HG03196 (cell line): ENCODE measurements around the gene PNKP.

Source experiments
- ATAC-seq: cut with Tn5 transposase; IDR thresholded peaks from one replicate; pipeline ENCODE4 v1.9.1; 2021; ENCODE audit not compliant: unreplicated experiment

PNKP gene

GRCh38 chr19:49860336-49861102 is 6.9 kb downstream of the PNKP start:
- ATAC-seq = no peak

GRCh38 chr19:49859682-49860335 is 7.6 kb downstream of the PNKP start:
- no peak for ATAC-seq

DNA sequence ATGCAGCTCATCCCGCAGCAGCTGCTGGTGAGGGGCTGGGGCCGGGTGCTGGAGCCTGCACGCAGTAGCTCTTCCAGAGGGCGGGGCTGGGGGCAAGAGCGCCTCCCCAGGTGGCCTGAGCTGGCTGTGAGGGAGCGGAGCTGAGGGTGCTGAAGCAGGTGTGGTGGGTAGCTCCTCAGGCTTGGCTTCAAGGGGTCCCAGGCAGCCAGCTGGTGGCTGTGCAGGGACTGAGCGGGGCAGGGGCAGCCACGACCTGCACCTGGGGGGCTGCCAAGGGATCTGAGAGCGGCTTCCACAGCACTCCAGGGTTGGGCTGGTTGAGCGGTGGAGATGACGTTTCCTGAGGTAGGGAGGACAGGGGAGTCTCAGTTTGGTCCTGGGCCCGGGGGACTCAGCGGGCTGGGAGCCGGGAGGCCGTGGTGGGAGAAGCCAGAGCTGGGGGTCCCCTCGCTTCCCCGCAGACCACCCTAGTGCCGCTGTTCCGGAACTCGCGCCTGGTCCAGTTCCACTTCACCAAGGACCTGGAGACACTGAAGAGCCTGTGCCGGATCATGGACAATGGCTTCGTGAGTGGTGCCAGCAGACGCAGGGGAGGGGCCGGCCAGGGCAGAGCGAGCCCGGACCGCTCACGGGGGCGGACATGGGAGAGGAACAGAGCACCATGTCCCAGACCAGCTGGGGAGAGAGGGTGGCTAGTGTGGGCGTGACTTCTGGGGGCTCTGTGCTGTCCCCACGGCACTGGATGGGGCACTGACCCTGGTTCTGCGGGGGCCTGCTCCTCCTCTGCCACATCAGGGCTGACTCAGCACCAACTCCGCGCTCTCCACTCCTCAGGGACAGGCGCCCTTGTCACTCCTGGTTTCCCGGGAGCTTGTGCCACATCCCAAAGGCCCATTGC is 9.0 kb downstream of the PNKP start:
- ATAC-seq = no peak

DNA sequence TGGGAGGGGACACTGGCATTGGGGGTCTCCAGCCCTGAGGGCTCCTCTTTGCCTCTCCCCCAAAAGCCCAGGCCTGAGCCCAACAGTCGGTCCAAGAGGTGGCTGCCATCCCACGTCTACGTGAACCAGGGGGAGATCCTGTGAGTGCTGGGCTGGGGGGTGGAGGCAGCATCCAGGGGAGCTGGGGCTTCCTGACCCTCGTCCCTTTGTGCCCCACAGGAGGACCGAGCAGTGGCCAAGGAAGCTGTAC is 9.6 kb downstream of the PNKP start:
- no peak for ATAC-seq

DNA sequence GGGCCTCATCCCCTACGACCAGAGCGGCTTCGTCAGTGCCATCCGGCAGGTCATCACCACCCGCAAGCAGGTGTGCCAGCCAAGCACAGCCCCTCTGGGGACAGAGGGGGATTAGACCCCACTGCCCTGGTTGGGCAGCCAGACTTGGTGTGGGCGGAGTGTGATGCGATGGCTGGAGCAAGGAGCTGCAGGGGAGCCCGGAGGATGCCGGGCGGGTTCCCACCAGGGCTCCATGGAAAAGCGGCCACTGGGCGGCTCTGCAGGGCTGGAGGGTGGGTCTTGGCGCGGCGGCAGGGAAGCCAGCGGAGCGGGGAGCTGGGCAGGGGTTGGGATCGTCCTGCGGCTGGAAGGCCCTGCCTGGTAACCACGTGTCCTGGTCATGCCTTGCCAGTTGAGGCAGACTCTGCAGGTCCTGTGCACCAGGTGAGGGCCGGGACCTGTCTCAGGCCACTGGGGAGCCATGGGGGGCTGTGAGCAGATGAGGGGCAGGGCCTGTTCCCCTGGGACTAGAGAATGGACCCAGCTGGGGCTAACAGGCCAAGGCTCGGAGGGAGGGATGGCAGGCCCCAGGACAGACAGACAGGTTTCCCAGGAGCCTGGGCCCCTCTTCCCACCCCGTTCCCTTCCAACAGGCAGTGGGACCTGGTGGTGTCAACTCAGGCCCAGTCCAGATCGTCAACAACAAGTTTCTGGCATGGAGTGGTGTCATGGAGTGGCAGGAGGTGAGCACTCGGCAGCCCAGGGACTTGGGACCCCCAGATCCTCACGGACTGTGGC is 10.1 kb downstream of the PNKP start:
- no peak for ATAC-seq

DNA sequence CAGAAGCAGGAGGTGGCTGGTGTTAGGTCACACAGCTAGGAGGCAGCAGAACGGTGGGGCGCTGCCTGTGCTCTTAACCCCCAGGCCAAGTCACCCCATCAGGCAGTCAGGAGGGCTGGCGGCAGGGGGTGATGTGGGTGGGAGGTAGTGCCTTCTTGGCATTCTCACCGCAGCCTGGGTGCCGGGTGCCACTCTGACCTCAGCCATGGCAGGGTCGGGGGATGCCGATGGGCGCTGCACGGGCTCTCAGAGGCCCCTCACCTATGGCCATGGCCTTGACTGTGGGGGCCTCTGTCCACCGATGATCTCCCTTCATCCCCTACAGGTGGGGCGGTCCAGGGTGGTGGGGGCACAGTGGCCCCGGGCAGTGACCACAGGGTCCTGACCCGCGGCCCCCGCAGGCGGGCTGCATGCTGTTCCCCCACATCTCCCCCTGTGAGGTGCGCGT is 10.8 kb downstream of the PNKP start:
- no peak for ATAC-seq

DNA sequence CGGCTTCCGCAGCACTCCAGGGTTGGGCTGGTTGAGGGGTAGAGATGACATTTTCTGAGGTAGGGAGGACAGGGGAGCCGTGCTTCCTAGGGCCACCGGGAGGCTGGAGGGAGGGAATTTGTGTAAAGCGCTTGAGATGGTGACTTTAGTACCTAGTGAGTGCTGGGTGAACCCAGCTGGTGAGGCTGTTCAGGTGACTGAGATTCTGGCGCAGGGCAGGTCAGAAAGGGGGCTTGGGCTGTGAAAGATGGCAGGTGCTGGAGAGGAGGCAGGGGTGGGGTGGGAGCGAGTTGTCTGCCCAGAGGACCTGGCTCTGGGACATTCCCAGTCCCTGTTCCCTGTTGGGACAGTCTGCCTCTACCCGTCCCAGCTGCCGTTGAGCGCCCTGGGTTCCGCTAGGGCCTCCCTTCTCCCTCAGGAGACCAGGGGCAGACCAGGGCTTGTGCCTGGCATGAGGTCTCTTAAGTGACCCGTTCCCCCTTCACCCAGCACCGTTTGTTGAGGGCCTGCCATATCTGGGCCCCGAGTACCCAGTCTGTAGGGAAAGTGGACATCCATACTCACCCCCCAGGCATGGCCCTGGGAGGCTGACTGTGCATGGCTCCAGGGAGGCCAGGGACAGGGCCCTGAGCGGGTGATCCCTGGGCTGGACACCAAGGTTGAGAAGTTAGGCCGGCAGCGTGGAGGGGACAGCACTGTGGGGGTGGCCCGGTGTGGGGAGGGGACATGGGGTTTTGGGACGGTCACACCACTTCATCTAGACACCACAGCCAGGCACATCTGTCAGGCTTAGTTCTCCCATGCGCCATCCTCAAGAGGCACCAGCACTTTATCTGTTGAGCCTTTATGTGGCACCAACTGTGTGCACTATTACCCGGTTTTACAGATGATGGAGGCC is 11.5 kb downstream of the PNKP start:
- ATAC-seq = no peak

DNA sequence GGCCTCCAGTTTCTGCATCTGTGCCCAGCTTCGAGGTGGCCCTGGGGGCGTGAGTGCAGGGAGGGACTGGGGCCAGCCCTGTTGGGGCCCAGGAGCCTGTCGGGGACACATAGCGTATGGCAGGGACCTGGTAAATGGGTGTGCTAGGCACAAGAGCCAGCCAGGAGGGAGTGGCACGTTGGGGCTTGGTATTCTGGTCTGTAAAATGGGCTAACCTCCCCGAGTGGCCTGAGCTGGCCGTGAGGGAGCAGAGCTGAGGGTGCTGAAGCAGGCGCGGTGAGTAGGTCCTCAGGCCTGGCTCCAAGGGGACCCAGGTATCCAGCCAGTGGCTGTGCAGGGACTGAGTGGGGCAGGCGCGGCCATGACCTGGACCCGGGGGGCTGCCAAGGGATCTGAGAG is 12.1 kb downstream of the PNKP start:
- no peak for ATAC-seq

DNA sequence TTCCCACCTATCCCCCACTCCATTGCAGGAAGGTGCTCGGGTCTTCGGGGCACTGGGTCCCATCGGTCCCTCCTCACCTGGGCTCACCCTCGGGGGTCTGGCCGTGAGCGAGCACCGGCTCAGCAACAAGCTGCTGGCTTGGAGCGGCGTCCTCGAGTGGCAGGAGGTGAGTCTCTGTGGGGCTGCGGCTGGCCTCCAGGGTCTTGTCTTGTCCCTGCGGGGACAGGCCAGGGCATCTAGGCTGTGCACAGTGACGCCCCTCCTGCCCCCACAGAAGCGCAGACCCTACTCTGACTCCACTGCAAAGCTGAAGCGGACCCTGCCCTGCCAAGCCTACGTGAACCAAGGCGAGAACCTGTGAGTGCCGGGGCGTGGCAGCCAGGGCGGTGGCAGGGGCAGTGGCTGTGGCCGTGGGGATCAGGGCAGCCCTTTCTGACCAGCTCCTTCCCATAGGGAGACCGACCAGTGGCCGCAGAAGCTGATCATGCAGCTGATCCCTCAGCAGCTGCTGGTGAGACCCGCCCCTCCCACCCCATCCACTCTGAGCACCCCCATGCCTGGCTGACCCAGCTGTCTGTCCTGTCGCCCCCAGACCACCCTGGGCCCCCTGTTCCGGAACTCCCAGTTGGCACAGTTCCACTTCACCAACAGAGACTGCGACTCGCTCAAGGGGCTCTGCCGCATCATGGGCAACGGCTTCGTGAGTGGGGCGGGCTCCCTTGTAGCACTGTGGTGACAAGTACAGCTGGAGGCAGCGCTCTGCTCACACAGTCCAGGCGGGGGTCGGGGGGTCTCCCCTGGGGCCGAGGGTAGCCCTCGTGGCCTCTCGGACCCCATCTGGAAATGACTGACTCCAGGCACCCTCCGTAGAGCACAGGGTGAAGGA is 12.8 kb downstream of the PNKP start:
- no peak for ATAC-seq

- ATAC-seq = no peak
These were observed 13.5 kb downstream of the PNKP start for GRCh38 chr19:49853852-49854377.

- no peak for ATAC-seq
These were observed 14.7 kb downstream of the PNKP start for GRCh38 chr19:49852631-49853126.

DNA sequence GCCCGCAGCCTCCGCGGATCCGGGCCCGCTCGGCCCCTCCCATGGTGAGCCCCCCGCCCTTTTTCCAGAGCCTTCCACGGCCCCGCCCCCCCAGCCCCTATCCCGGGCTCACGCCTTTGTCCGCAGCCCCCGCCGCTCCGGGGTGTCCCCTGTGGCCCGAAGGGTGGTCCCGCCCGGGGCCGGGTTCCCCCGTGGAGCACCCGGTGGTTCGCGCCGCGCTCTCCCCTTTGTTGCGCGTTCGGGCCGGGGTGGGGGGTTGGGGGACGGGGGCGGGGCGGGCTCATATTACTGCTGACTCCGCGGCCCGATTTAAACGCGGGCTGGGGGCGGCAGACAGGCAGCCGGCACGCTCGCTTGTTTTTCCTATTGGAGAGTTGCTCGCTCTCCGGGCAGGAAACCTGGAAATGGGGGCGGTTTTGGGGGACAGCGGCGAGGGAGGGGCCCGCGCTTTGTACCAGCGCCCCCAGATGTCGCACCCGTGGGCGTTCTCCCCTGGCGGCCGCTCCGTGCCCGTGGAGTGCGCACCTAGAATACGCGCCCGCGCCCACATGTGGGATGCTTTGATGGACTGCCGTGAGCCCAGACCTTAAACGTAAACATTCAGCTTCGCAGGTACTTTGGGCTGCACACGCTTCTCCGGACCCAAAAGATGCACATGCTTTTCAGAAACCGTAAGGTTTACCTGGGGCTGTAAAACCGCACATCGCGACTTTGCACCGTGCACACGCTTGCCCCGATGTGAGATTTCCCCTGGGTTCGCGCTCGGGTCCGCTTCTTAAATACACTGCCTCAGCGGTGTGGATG is 15.7 kb downstream of the PNKP start:
- peak; percentile 9 for ATAC-seq

GRCh38 chr19:49850487-49851342 is 16.7 kb downstream of the PNKP start, which contains the start of gene PTOV1:
Gene PTOV1, plus strand, starts transcription at chr19:49851159.
- ATAC-seq = peak; percentile 69

- ATAC-seq = peak; percentile 9
These were observed 17.2 kb downstream of the PNKP start for GRCh38 chr19:49850221-49850486.

- no peak for ATAC-seq
These were observed 17.7 kb downstream of the PNKP start for GRCh38 chr19:49849433-49850220.

GRCh38 chr19:49848938-49849337 is 18.4 kb downstream of the PNKP start:
- no peak for ATAC-seq
